ENCODE results near the gene ACSS1.

Gene ACSS1

DNA sequence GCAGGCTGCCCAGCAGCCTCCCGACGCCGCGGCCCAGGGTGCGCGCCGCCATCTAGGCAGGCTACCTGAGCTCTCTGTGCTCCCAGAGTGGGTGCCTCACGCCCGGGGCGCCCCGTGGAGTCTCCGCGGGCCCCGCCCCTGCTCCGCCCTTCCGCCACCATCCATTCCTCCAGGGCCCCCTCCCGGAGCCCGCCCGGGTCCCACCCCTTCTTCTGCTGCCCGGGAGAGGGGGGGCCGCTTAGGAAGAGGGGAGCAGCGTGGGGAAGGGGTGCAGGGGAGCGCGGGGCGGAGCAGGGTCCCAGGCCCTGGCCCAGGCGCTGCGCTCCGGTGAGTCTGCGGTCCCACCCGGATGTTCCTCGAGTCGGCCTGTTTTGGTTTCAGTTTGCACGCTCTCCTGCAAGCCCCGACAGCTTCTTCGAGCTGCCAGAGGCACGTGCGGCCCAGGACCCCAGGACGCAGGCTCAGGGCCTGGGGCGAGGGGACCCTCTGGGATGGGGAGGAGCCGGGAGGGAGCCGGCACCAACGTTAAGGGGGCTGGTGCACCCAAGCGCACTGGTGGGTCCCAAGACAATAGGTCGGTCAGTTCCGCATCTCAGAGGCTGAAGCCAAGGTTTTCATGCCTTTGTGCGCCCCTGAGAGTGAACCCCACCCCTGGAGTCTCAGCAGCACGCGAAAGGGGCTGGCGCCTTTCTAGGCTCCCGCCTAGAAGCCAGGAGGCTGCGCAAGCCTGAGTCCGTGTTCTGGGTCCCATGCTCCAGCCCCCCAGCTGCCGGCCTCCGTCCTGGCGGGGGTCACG is at the start of gene ACSS1:
ACSS1 (minus strand) TSS at position 89 of the 796 bp plus-strand sequence; CDS start at position 52, 37 bp downstream.
- peak; percentile 71 for DNase-seq

DNA sequence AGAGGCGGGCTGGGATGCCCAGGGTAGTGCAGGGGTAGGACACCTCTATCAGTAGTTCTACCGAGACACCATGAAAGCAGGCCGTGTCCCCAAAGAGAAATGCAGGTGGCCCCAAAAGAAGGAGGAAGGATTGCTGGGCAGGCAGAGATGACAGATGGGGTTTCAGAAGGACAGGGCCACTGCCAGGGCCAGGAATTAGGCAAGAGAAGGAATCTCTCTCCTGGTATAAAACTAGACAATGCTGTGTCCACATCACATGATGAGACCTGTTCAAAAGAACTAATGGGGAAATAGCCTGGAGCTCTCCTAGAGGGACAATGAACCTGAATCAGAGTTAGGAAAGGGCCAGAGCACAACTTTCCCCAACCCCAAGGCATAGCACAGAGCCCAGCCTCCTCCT is 45.6 kb upstream of the ACSS1 start:
- DNase-seq = no peak

- DNase-seq = no peak
Measured at GRCh38 chr20:25100914-25101313, 43.0 kb upstream of the ACSS1 start.

DNA sequence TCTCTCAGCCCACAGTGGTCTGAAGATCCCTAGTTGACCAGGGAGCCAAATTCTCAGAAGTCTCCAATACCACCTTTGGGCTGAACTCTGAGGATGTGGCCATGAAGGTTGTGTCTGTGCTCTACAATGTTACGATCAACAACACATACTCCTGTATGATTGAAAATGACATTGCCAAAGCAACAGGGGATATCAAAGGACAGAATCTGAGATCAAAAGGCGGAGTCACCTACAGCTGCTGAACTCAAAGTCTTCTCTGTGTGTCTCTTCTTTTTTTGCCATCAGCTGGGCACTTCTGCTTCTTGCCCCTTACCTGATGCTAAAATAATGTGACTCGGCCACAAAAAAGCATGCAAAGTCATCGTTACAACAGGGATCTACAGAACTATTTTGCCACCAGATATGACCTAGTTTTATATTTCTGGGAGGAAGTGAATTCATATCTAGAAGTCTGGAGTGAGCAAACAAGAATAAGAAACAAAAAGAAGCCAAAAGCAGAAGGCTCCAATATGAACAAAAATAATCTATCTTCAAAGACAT is 41.7 kb upstream of the ACSS1 start:
- no peak for DNase-seq

DNA sequence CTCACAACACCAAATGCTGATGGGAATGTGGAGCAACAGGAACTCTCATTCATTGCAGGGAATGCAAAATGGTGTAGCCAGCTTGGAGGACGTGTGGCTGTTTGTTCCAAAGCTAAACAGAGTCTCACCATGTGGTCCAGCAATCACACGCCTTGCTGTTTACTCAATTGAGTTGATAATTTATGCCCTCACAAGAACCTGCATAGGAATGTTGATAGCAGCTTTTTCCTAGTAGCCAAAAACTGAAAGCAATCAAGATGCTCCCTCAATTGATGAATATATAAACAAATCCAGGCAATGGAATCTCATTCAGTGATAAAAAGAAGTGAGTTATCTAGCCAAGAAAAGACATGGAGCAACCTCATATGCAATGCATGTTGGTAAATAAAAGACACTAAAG is 39.6 kb upstream of the ACSS1 start:
- no peak for DNase-seq

DNA sequence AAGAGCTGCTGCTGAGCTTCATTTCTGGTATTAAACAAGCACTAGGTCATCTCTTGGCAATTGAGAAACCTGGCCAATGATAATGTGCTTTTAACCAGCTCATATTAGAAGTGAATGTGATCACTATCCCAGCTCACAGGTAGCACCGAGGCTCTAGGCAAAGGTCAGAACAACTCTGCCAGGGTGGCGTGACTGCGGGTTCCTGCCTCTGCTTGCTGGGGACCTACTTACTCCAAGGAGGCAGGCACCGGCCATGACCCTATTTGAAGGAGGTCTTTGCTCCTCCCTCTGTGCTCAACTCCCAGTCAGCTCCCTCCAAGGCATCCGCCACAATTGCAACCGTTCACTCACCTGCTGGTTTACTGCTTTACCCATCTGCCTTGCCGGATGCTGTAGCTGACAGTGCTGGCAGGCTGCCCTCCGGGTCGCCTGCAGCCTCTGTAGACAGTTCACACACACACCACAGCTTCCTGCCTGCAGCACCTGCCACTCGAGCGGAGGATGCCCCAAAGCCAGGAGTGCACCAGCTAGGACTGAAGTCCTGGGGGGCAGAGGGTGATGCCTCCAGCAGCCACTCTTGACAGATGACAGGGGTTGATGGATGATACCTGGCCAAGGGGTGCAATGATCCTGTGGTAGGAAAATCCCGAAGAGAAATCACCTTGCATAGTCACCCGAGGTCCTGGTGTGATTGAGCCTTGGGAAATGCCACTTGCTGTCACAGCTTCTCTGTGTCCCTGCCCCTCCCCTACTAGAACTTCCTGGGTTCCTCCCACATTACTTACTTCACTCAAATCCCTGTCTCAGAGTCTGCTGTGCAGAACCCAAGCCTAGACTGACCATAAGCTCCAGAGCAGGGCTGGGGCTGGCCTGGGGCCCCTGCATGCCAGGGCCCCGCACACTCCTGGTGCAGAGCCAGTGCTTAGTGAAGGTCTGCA is 32.8 kb upstream of the ACSS1 start:
- peak; percentile 33 for DNase-seq

DNA sequence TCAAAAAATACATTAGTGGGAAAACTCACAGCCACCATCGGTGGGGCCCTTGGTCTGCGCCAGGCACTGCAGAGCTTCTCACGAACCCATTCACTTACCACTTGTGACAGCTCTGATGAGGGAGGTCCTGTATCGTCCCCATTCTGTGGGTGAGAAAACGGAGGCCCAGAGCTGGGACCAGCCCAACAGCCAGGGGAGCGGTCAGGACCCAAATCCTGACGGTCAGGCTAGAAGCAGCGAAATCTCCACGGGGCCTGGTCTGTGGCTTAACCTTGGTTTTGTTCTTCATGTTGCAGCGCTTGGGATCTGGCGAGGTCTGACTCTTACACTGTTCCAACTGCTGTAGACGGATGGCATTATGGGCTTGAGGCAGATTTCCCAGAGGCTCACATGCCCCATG is 31.7 kb upstream of the ACSS1 start:
- no peak for DNase-seq

- DNase-seq = no peak
Measured at GRCh38 chr20:25089096-25089495, 31.2 kb upstream of the ACSS1 start.

DNA sequence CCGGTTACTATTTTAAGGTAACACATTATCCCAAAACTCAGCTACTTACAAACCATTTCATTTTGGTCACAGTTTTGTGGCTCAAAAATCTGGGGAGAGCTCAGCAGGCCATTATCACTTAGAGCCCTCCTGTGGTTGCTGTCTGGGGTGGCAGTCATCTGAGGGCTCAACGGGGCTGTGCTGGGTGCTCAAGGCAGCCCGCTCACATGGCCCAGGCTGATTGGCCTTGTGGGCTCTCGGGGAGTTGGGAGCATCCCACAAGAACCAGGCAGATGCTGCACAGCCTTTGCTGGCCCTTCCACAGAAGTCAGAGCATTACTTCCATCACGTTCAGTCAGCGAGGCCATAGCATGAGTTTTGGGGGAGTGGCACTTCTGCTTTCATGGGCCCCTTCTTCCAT is 30.3 kb upstream of the ACSS1 start:
- DNase-seq = no peak

DNA sequence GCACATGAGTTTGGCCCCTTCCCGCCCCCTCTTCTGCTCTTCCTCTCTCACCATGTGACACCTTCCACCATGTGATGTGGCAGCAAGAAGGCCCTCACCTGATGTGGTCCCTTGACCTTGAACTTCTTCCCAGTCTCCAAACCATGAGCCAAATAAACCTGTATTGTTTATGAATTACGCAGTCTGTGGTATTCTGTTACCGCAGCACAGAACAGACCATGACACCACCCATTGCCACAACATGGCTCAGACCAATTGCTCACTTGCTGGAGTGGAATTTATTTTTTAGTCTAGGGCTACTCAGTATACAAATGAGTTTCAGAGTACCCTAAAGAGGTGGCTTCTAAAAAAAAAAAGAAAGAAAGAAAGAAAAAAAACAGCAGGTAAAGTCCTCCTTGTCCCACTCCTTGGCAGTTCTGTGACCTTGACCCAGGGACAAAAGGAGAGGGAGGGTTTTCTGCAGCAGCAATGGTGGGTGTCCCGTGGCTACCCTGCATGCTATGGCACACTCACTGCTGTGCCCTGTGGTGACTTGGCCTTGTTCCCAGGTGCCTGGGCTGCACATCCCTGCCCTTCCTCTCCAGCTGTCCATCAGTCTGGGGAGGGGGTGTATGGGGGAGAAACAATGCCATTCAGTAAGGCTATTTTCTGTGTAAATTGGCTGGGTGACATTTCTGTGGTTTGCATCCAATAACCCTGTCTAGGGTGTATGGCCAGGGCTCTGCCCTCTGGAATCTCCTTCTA is 29.4 kb upstream of the ACSS1 start:
- no peak for DNase-seq

DNA sequence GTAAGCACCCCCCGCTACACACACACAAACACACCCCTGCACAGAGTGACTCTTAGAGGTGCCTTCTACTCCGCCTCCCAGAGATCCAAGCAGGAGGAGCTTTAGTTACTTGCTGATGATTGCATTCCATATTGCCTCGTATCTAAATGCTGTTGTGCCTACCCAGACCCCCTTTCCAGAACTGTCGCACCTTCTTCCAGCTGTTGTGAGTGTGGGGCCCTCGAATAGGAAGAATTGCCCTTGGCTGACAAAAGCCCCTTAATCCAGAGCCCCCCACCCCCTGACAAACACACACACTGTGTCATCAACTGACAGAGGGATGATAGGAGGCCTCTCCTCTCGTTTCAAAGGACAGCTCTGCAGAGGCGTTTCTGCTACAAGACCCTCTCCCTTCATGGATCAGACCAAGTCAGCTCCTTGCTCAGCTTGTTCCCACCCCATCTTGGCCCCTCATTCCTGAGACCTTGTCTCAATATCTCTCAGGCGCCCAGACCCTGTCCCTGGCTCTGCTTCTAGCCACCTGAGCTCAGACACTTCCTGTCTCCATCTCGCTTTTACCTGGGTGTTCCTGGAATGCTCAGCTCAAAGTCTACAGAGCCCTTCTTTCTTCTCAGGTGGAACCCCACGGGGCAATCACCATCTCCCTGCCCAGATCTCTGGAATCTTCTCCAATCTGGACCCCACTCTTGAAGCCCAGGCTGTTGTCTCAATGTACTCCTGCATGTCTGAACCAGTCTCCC is 28.0 kb upstream of the ACSS1 start:
- no peak for DNase-seq

GRCh38 chr20:25084626-25085187 is 26.8 kb upstream of the ACSS1 start:
- DNase-seq = no peak

DNA sequence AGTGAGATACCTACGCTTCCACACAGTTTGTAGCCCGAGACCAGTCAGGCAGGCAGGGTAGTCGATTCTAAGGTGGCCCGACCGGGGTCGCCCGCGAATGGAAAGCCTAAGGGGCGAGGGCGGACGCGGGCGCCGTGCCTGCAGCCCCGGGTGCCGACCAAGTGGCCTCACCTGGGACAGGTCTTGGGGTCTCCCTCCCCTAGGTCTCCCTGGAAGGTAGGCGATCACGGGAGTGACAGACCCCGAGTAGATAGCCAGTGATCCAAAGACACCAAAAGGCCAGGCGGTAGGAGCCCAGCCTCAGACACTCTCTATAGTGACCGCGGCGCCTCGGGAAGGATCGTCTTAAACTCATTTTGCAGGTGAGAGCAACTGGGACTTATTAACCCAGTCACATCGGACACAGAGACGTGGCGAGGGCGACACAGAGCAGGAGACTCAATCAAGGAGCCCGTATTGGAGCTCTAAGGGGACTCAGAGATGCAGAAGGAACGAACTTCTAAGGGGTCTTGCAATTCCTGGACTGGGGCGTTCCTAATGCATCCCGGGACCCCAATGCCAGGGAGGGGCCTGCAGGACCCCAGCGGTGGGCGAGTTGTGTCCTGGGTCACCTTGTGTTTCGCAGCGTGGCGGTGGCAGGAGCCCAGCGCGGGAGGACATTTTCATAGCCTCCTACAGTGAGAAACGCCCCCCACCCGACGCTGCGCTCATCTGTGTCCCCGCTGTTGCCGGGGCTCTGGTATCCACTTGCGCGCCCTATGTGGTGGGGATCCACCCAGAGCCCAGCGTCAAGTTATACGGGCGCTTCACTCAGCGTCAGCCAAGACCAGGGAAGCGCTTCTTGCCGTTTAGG is 26.1 kb upstream of the ACSS1 start:
- DNase-seq = peak; percentile 62

DNA sequence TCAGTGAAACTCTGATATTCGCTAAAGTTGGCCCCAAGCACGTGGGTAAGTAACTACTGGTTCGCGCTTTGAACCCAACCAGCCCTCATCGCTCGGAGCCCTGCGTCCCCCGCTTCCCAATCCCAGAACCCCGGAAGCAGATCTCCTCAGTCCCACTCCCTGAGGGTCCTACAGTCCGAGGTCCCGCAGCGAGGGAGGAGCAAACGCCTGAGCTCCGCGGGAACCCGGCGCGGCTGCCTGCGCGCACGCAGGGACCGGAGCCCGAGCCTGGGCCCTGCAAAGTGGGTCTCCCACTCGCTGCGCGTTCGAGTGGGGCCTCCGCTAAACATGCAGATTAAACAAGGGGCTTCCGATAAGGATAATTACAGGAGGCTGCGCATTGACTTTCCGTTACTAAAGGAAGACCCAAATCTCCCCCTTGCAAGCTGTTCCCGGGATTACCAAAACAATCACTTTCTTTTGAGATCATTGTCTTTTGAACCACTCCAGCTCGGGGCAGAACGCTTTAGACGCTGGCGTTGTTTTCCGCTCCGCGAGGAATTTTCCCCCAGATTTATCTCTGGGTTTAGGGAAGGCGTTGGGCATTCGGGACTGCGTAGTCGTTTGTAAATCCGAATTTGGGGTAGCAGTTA is 25.3 kb upstream of the ACSS1 start:
- no peak for DNase-seq

DNA sequence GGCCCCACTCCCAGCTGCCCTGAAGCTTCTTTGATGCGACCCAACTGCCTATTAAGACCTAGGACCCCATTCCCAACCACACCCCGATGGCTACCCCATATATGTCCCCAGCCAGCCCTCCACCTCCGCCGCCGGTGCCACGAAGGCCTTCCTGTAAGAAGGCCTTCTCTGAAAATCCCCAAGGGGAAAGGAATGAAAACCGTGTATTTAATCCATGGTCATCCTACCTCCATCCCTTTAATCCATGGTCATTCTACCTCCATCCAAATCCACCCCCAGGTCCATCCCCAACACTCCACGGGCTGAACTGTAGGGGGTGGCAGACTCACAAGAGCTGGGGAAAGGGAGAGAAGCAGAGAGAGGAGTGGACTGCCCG is 24.5 kb upstream of the ACSS1 start:
- no peak for DNase-seq

DNA sequence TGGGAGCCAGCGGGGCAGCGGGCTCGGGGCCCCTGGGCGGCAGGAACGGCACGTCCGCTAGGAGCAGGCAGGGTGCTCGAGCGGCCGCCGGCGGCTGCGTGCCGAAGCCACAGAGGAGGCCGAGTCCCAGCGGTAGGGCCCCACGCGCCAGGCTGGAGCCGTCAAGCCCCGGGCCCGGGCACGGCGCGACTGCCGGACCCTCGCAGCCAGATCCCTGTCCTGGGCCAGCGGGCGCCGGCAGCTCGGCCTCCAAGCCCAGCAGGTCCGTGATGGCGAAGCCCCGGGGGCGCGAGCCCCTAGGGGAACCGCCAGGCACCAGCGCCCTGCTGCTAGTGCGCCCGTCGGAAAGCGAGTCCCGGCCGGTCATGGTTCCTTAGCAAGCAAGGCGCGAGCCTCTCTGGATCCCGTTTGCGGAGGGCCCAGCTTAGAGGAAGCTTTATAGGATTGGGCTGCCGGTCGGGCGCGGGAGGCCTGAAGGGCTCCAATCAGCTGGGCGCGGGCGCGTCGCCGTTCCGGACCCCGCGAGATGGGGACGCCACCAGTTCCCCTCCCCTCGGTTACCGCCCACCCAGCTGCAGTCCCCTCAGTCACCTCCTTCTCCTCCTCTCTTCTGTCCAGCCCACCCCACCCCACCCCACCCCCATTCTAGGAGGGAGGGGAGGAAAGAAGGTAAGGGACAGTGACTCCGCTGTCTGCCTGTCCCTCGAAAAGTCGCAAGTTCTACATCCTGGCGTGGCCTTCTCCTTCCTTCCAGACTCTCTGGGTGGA is 24.0 kb upstream of the ACSS1 start, which contains the start of gene VSX1:
VSX1 (minus strand) TSS at position 412 of the 768 bp plus-strand sequence; CDS start at position 367, 45 bp downstream.
- no peak for DNase-seq

DNA sequence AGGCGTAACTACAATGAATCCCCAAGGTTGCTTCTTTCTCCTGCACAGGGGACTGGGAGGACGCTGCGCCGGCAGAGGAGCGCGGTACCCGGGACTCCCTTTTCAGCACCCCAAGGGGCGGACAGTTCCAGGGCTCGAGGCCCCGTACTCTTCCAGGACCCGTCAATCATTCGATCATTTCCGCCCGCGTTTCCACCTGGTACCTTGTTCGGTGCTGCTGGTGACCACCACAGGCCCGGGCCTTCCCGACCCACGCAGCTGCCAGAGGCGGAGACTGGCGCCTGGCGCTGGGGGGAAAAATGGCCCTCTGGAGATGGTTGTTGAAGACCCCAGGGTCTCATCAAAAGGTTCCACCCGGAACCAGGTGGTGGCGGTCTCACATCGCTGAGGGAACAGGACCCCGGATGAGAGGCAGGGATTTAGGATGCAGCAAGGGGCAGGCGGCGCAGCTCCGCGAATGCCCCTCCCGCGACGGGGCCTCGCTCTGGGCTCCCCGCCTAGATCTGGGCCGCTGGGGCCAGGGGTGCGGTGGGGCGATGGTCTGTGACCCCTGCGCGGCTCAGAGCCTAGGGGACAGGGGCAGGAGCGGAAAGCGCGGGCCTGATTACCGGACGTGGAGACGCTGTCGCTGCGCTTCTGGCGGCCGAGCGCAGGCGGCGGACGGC is 23.3 kb upstream of the ACSS1 start:
- no peak for DNase-seq

- DNase-seq = no peak
Measured at GRCh38 chr20:25079171-25079570, 21.2 kb upstream of the ACSS1 start.

DNA sequence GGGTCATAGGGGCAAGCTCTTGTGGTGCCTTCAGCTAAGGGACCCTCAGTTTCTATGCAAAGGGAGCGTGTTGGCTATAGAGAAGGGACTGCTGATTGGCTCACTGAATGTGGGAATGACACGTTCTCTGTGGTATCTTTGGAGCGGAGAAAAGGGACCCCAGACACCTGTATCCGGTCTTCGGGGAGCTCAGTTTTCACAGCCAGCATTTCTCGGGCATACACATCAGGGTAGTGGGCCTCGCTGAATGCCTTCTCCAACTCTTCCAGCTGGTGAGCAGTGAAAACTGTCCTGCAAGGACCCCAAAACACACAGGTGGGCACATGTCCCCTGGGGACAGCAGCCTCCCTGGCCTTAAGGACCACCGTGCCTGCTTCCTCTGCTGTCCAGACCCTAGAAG is 20.7 kb upstream of the ACSS1 start:
- DNase-seq = no peak

Data from activated naive CD4-positive, alpha-beta T cell treated with anti-CD3 and anti-CD28 coated beads, Interleukin-2, amount 50 U/mL, for 16 hours (primary cell).